Measurements from ENCODE around the gene SEC11C. TPM values are rescaled to one million over a fixed set of nuclear protein-coding genes. Genes with fewer than 3 reads are reported as not detected.

The SEC11C gene
- total and polyA plus RNA-seq, 2 of the 8 experiments (the other 6 are each of a cell fraction or from before 2014, with no cell fraction given) = 27.1 to 59.3 TPM

DNA sequence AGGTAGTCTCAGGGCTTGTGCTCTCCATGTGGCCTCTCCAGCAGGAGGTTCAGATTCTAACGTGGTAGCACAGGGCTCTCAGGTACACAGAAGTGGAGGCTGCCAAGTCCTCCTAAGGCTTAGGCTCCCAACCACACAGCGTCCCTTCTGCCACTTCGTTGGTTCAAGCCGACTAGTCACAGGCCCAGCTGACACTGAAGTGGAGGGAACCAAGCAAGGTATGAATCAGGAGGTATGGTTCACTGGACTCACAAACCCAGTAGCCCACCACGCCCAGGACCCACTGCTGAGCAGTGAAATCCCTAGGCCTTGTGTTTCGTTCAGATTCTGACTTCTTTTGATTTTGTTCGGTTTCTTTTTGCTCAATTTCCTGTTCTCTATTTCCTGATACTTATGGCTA is 46.0 kb upstream of the SEC11C start (continued):
- TF ChIP-seq CTCF (IDR thresholded peaks at IDR 0.05; ENCODE audit: control extremely low read depth in 1 of 3, insufficient read depth in 1 of 3, low read depth in 1 of 3, low read length in 3 of 3) = no peak
- no peak for TF ChIP-seq EGR1 (IDR thresholded peaks at IDR 0.05; ENCODE audit: borderline replicate concordance, low read depth, low read length)
- TF ChIP-seq BRCA1 (IDR thresholded peaks at IDR 0.05; ENCODE audit: low read depth, low read length) = no peak
- TF ChIP-seq NANOG (IDR thresholded peaks at IDR 0.05; ENCODE audit: insufficient read depth, low read depth, low read length, poor library complexity, severe bottlenecking) = no peak
- TF ChIP-seq SRF (IDR thresholded peaks at IDR 0.05; ENCODE audit: low read depth, low read length) = no peak
- no peak for TF ChIP-seq RFX5 (IDR thresholded peaks at IDR 0.05; ENCODE audit: borderline replicate concordance, low read depth, low read length)
- no peak for TF ChIP-seq GABPA (IDR thresholded peaks at IDR 0.05; ENCODE audit: borderline replicate concordance, insufficient read depth, low read length)
- no peak for TF ChIP-seq HDAC2 (IDR thresholded peaks at IDR 0.05; ENCODE audit: borderline replicate concordance in 1 of 2, low read depth in 2 of 2, low read length in 2 of 2)
